ENCODE measurements around the gene C4B. TPM values are rescaled to one million over a fixed set of nuclear protein-coding genes. Genes with fewer than 3 reads are reported as not detected.
"Not testable (repeated sequence)": the region's sequence is repeated elsewhere in the genome, so short reads cannot be mapped to it uniquely, and the experiment has no call there.

Gene C4B
- polyA plus RNA-seq, 1 donor from 2014 or later = not detected

GRCh38 chr6:32050562-32050961 lies 36.0 kb downstream of the C4B start:
- Mint-ChIP-seq H3K9me3 (no peaks in the 10 kb centered on the region), H3K27me3 (peaks cover 2% of the 10 kb centered on the region), H3K36me3 (no peaks in the 10 kb centered on the region), H3K27ac (no peak overlapping the region), H3K4me3 (no peak overlapping the region), H3K4me1 (peaks cover 3 to 5% (median 4%) of the 10 kb centered on the region in 3 donors)

- not testable (repeated sequence) for H3K36me3 Mint-ChIP-seq, H3K27me3 Mint-ChIP-seq, H3K9me3 Mint-ChIP-seq, H3K4me3 Mint-ChIP-seq, H3K27ac Mint-ChIP-seq, H3K4me1 Mint-ChIP-seq
These were observed 38.0 kb downstream of the C4B start for GRCh38 chr6:32052626-32053025.

- not testable (repeated sequence) for H3K27me3 Mint-ChIP-seq, H3K4me1 Mint-ChIP-seq, H3K9me3 Mint-ChIP-seq, H3K4me3 Mint-ChIP-seq, H3K27ac Mint-ChIP-seq, H3K36me3 Mint-ChIP-seq
These were observed 38.7 kb downstream of the C4B start for GRCh38 chr6:32053314-32053713.

GRCh38 chr6:32055756-32056155 lies 41.2 kb downstream of the C4B start:
- not testable (repeated sequence) for H3K36me3 Mint-ChIP-seq, H3K27ac Mint-ChIP-seq, H3K27me3 Mint-ChIP-seq, H3K9me3 Mint-ChIP-seq, H3K4me1 Mint-ChIP-seq, H3K4me3 Mint-ChIP-seq

- Mint-ChIP-seq H3K4me3 (no peak overlapping the region), H3K27me3 (peaks cover 6% of the 10 kb centered on the region), H3K4me1 (no peaks in the 10 kb centered on the region), H3K36me3 (peaks cover 2% of the 10 kb centered on the region), H3K9me3 (no peaks in the 10 kb centered on the region), H3K27ac (no peak overlapping the region)
These were observed 41.7 kb downstream of the C4B start for GRCh38 chr6:32056254-32056653.

- peaks cover 6% of the 10 kb centered on the region for H3K27me3 Mint-ChIP-seq
These were observed 43.4 kb downstream of the C4B start for GRCh38 chr6:32057966-32058365.

GRCh38 chr6:32058511-32058963 lies 43.9 kb downstream of the C4B start:
- Mint-ChIP-seq H3K4me1 (no peaks in the 10 kb centered on the region), H3K27ac (no peak overlapping the region), H3K9me3 (no peaks in the 10 kb centered on the region), H3K36me3 (peaks cover 2% of the 10 kb centered on the region), H3K27me3 (peaks cover 6% of the 10 kb centered on the region), H3K4me3 (no peak overlapping the region)

More at GRCh38 chr6:32057966-32058365, 43.4 kb downstream of the C4B start:
- peak overlapping the region in 1 of 4 donors; percentile 3 for H3K4me3 Mint-ChIP-seq
- peaks cover 2% of the 10 kb centered on the region for H3K36me3 Mint-ChIP-seq
- no peaks in the 10 kb centered on the region for H3K9me3 Mint-ChIP-seq
- no peak overlapping the region for H3K27ac Mint-ChIP-seq
- H3K4me1 Mint-ChIP-seq = no peaks in the 10 kb centered on the region

GRCh38 chr6:32060966-32061655 lies 46.5 kb downstream of the C4B start:
- peaks cover 2% of the 10 kb centered on the region for H3K36me3 Mint-ChIP-seq
- H3K9me3 Mint-ChIP-seq = no peaks in the 10 kb centered on the region
- peaks cover 6% of the 10 kb centered on the region for H3K27me3 Mint-ChIP-seq
- no peak overlapping the region for H3K4me3 Mint-ChIP-seq
- no peaks in the 10 kb centered on the region for H3K4me1 Mint-ChIP-seq
- H3K27ac Mint-ChIP-seq = no peak overlapping the region

- Mint-ChIP-seq H3K36me3 (no peaks in the 10 kb centered on the region), H3K4me3 (no peak overlapping the region), H3K9me3 (no peaks in the 10 kb centered on the region), H3K27me3 (peaks cover 5% of the 10 kb centered on the region), H3K4me1 (no peaks in the 10 kb centered on the region), H3K27ac (no peak overlapping the region)
These were observed 50.1 kb downstream of the C4B start for GRCh38 chr6:32064706-32065105.

GRCh38 chr6:32067521-32067920 lies 52.9 kb downstream of the C4B start:
- H3K27ac Mint-ChIP-seq, H3K27me3 Mint-ChIP-seq, H3K36me3 Mint-ChIP-seq, H3K9me3 Mint-ChIP-seq, H3K4me1 Mint-ChIP-seq, H3K4me3 Mint-ChIP-seq: not testable (repeated sequence)

GRCh38 chr6:32068315-32068714 lies 53.7 kb downstream of the C4B start:
- not testable (repeated sequence) for H3K27ac Mint-ChIP-seq, H3K36me3 Mint-ChIP-seq, H3K27me3 Mint-ChIP-seq, H3K9me3 Mint-ChIP-seq, H3K4me3 Mint-ChIP-seq, H3K4me1 Mint-ChIP-seq

- H3K4me1 Mint-ChIP-seq = no peaks in the 10 kb centered on the region
- H3K36me3 Mint-ChIP-seq = peaks cover 8% of the 10 kb centered on the region
- H3K4me3 Mint-ChIP-seq = no peak overlapping the region
- H3K27ac Mint-ChIP-seq = no peak overlapping the region
- H3K9me3 Mint-ChIP-seq = no peaks in the 10 kb centered on the region
- H3K27me3 Mint-ChIP-seq = peaks cover 7% of the 10 kb centered on the region
These were observed 54.3 kb downstream of the C4B start for GRCh38 chr6:32068867-32069266.

GRCh38 chr6:32069460-32069859 lies 54.9 kb downstream of the C4B start:
- Mint-ChIP-seq H3K4me3 (no peak overlapping the region), H3K27me3 (peaks cover 6% of the 10 kb centered on the region), H3K27ac (no peak overlapping the region), H3K4me1 (no peaks in the 10 kb centered on the region), H3K9me3 (no peaks in the 10 kb centered on the region), H3K36me3 (peaks cover 8% of the 10 kb centered on the region)

- H3K4me1 Mint-ChIP-seq = no peaks in the 10 kb centered on the region
- H3K36me3 Mint-ChIP-seq = peaks cover 8% of the 10 kb centered on the region
- H3K4me3 Mint-ChIP-seq = no peak overlapping the region
- no peaks in the 10 kb centered on the region for H3K9me3 Mint-ChIP-seq
- no peak overlapping the region for H3K27ac Mint-ChIP-seq
- peaks cover 6% of the 10 kb centered on the region for H3K27me3 Mint-ChIP-seq
These were observed 55.4 kb downstream of the C4B start for GRCh38 chr6:32069878-32070515.

GRCh38 chr6:32070814-32071543 lies 56.4 kb downstream of the C4B start:
- H3K27me3 Mint-ChIP-seq = peaks cover 9% of the 10 kb centered on the region
- H3K9me3 Mint-ChIP-seq = no peaks in the 10 kb centered on the region
- H3K27ac Mint-ChIP-seq = no peak overlapping the region
- no peaks in the 10 kb centered on the region for H3K4me1 Mint-ChIP-seq
- peaks cover 8% of the 10 kb centered on the region for H3K36me3 Mint-ChIP-seq
- H3K4me3 Mint-ChIP-seq = no peak overlapping the region

- Mint-ChIP-seq H3K9me3 (no peaks in the 10 kb centered on the region), H3K36me3 (peaks cover 9% of the 10 kb centered on the region), H3K4me1 (no peaks in the 10 kb centered on the region), H3K27ac (no peak overlapping the region), H3K27me3 (peaks cover 9% of the 10 kb centered on the region), H3K4me3 (no peak overlapping the region)
These were observed 58.5 kb downstream of the C4B start for GRCh38 chr6:32073101-32073500.
